Nephron (organoid): ENCODE data around the gene MVP.

Experiments
- H3K27ac Mint-ChIP-seq, 3 experiments: 2 replicates each; pipeline ENCODE4 v1.8.0; 2020; ENCODE audit warnings: mixed read lengths in 3 of 3, mild to moderate bottlenecking in 2 of 3, moderate library complexity in 1 of 3
- H3K27me3 Mint-ChIP-seq: 2 replicates; pipeline ENCODE4 v1.8.0; 2021; ENCODE audit warnings: low read depth, mild to moderate bottlenecking, moderate library complexity, mixed read lengths
- H3K36me3 Mint-ChIP-seq: 2 replicates; pipeline ENCODE4 v1.8.0; 2020; ENCODE audit warnings: low read depth, mixed read lengths
- H3K4me1 Mint-ChIP-seq: 2 replicates; pipeline ENCODE4 v1.8.0; 2020; ENCODE audit warnings: mixed read lengths
- H3K4me3 Mint-ChIP-seq, 3 experiments: 2 replicates each; pipeline ENCODE4 v1.8.0; 2020; ENCODE audit warnings: mild to moderate bottlenecking in 3 of 3, mixed read lengths in 3 of 3, moderate library complexity in 2 of 3
- H3K9me3 Mint-ChIP-seq: 2 replicates; pipeline ENCODE4 v1.8.0; 2020; ENCODE audit warnings: mixed read lengths
- CTCF ChIP-seq, 3 experiments: fragments of 200-600 bp; sonication (generic); IDR thresholded peaks; one replicate each; pipeline ENCODE4 v1.5.0; 2021; ENCODE audit warnings: antibody characterized with exemption in 3 of 3; ENCODE audit not compliant: unreplicated experiment in 3 of 3

Gene MVP

GRCh38 chr16:29834079-29834478 lies 13.8 kb downstream of the MVP start:
- Mint-ChIP-seq H3K4me1 (no peaks in the 10 kb centered on the region), H3K36me3 (no peaks in the 10 kb centered on the region), H3K27ac (no peak overlapping the region), H3K4me3 (no peak overlapping the region), H3K27me3 (no peaks in the 10 kb centered on the region), H3K9me3 (no peaks in the 10 kb centered on the region)
- TF ChIP-seq CTCF (IDR thresholded peaks at IDR 0.05; ENCODE audit: unreplicated experiment in 3 of 3), result no peak

GRCh38 chr16:29835926-29836325 lies 15.7 kb downstream of the MVP start:
- Mint-ChIP-seq H3K9me3 (no peaks in the 10 kb centered on the region), H3K27me3 (peaks cover 4% of the 10 kb centered on the region), H3K27ac (no peak overlapping the region)

GRCh38 chr16:29836623-29837022 lies 16.4 kb downstream of the MVP start:
- no peak for TF ChIP-seq CTCF (IDR thresholded peaks at IDR 0.05; ENCODE audit: unreplicated experiment in 3 of 3)
- no peaks in the 10 kb centered on the region for H3K36me3 Mint-ChIP-seq
- peaks cover 4% of the 10 kb centered on the region for H3K27me3 Mint-ChIP-seq
- no peaks in the 10 kb centered on the region for H3K9me3 Mint-ChIP-seq
- H3K27ac Mint-ChIP-seq, result no peak overlapping the region
- no peak overlapping the region for H3K4me3 Mint-ChIP-seq
- H3K4me1 Mint-ChIP-seq, result no peaks in the 10 kb centered on the region

More at GRCh38 chr16:29835926-29836325, 15.7 kb downstream of the MVP start:
- no peak for TF ChIP-seq CTCF (IDR thresholded peaks at IDR 0.05; ENCODE audit: unreplicated experiment in 3 of 3)
- no peak overlapping the region for H3K4me3 Mint-ChIP-seq
- H3K4me1 Mint-ChIP-seq, result no peaks in the 10 kb centered on the region
- no peaks in the 10 kb centered on the region for H3K36me3 Mint-ChIP-seq

GRCh38 chr16:29837841-29838240 lies 17.6 kb downstream of the MVP start:
- no peak overlapping the region for H3K4me3 Mint-ChIP-seq
- TF ChIP-seq CTCF (IDR thresholded peaks at IDR 0.05; ENCODE audit: unreplicated experiment in 3 of 3), result no peak
- no peaks in the 10 kb centered on the region for H3K4me1 Mint-ChIP-seq
- H3K27ac Mint-ChIP-seq, result no peak overlapping the region
- no peaks in the 10 kb centered on the region for H3K9me3 Mint-ChIP-seq
- H3K27me3 Mint-ChIP-seq, result peaks cover 4% of the 10 kb centered on the region
- H3K36me3 Mint-ChIP-seq, result no peaks in the 10 kb centered on the region

GRCh38 chr16:29839822-29840221 lies 19.6 kb downstream of the MVP start:
- no peaks in the 10 kb centered on the region for H3K9me3 Mint-ChIP-seq
- no peak overlapping the region for H3K4me3 Mint-ChIP-seq
- H3K36me3 Mint-ChIP-seq, result no peaks in the 10 kb centered on the region
- H3K27me3 Mint-ChIP-seq, result peaks cover 4% of the 10 kb centered on the region
- TF ChIP-seq CTCF (IDR thresholded peaks at IDR 0.05; ENCODE audit: unreplicated experiment in 3 of 3), result no peak
- H3K27ac Mint-ChIP-seq, result no peak overlapping the region
- H3K4me1 Mint-ChIP-seq, result no peaks in the 10 kb centered on the region

- H3K4me3 Mint-ChIP-seq, result no peak overlapping the region
- no peak overlapping the region for H3K27ac Mint-ChIP-seq
- H3K27me3 Mint-ChIP-seq, result peaks cover 4% of the 10 kb centered on the region
- H3K36me3 Mint-ChIP-seq, result no peaks in the 10 kb centered on the region
- no peaks in the 10 kb centered on the region for H3K4me1 Mint-ChIP-seq
- TF ChIP-seq CTCF (IDR thresholded peaks at IDR 0.05; ENCODE audit: unreplicated experiment in 3 of 3), result no peak
- H3K9me3 Mint-ChIP-seq, result no peaks in the 10 kb centered on the region
These were observed 20.0 kb downstream of the MVP start for GRCh38 chr16:29840240-29840639.
